ENCODE data around the gene MGME1. TPM values are rescaled to one million over a fixed set of nuclear protein-coding genes. Genes with fewer than 3 reads are reported as not detected.

The MGME1 gene
- 6.9 and 24.1 TPM in 2 replicates for total RNA-seq

GRCh38 chr20:17968366-17969277 is at the start of gene MGME1, which contains the start of gene SNX5:
MGME1 (plus strand) TSS chr20:17969018; CDS start chr20:17969860, 842 bp downstream.
SNX5 (minus strand) TSS chr20:17968794; CDS start chr20:17968425, 369 bp downstream.

Other genes starting within 250 kb of the MGME1 start
- gene SNX5, start 224 bp upstream of the MGME1 start, total RNA-seq, result 128 and 160 TPM in 2 replicates
- gene OVOL2, start 88.9 kb downstream of the MGME1 start, total RNA-seq, result not detected in 2 replicates
- gene KAT14, start 168.8 kb downstream of the MGME1 start, total RNA-seq, result 14.0 and 18.2 TPM in 2 replicates
- gene PET117, start 168.8 kb downstream of the MGME1 start, total RNA-seq, result 9.3 and 12.9 TPM in 2 replicates

Data from smooth muscle cell of trachea (primary cell).